K562 (cell line): ENCODE results near the gene LOXL3. TPM values are rescaled to one million over a fixed set of nuclear protein-coding genes. Genes with fewer than 3 reads are reported as not detected.

Source experiments
- ARID1B ChIP-seq: fragments of 450-650 bp; IDR thresholded peaks from 2 replicates; pipeline ENCODE4 v1.6.1; 2016; ENCODE audit warnings: antibody characterized with exemption, mild to moderate bottlenecking, inconsistent platforms
- BCL6 ChIP-seq: fragments of 250-450 bp; sonication (Bioruptor Pico); IDR thresholded peaks from 2 replicates; pipeline ENCODE4 v1.4.0; 2020
- CBX1 ChIP-seq: sonication (generic); IDR thresholded peaks from 2 replicates; pipeline ENCODE4 v1.6.1; 2016; ENCODE audit warnings: antibody characterized with exemption, low read depth, mild to moderate bottlenecking
- COPS2 ChIP-seq: fragments of 450-650 bp; conservative IDR thresholded peaks from 2 replicates; pipeline ENCODE4 v1.6.1; 2016; ENCODE audit warnings: mild to moderate bottlenecking, moderate library complexity
- CREB3L1 ChIP-seq: fragments of 450-650 bp; IDR thresholded peaks from 2 replicates; pipeline ENCODE4 v1.6.1; 2014; ENCODE audit warnings: low read depth, mild to moderate bottlenecking, moderate library complexity, borderline replicate concordance
- ELK1 ChIP-seq: sonication (generic); formaldehyde crosslinking; IDR thresholded peaks from 2 replicates; pipeline ENCODE4 v1.8.1; 2022; ENCODE audit warnings: missing genetic modification reagents
- HCFC1 ChIP-seq: IDR thresholded peaks from 2 replicates; pipeline ENCODE4 v1.6.1; 2012; ENCODE audit warnings: low read depth, low read length, improper control_type of control experiment
- HLTF ChIP-seq: fragments of 450-650 bp; IDR thresholded peaks from 2 replicates; pipeline ENCODE4 v1.6.1; 2016
- HNRNPK ChIP-seq: fragments of 200-400 bp; formaldehyde crosslinking; IDR thresholded peaks from one replicate; pipeline ENCODE4 v1.6.1; 2018; ENCODE audit warnings: mild to moderate bottlenecking, low read depth, low read length; ENCODE audit not compliant: poor library complexity, severe bottlenecking
- MEF2D ChIP-seq: conservative IDR thresholded peaks from 2 replicates; pipeline ENCODE4 v1.6.1; 2016; ENCODE audit warnings: low read depth, missing genetic modification characterization, missing compliant biosample characterization
- MEIS2 ChIP-seq: fragments of 450-650 bp; IDR thresholded peaks from 2 replicates; pipeline ENCODE4 v1.6.1; 2014; ENCODE audit warnings: mild to moderate bottlenecking; ENCODE audit not compliant: partially characterized antibody
- NCOA6 ChIP-seq: fragments of 450-650 bp; IDR thresholded peaks from 2 replicates; pipeline ENCODE4 v1.6.1; 2017; ENCODE audit warnings: mild to moderate bottlenecking
- PCBP2 ChIP-seq: fragments of 200-400 bp; formaldehyde crosslinking; IDR thresholded peaks from 2 replicates; pipeline ENCODE4 v1.6.1; 2018; ENCODE audit warnings: low read length, low read depth, mild to moderate bottlenecking, moderate library complexity; ENCODE audit not compliant: poor library complexity, severe bottlenecking
- POLR2B ChIP-seq: fragments of 450-650 bp; IDR thresholded peaks from 2 replicates; pipeline ENCODE4 v1.6.1; 2018; ENCODE audit warnings: low read depth; ENCODE audit not compliant: partially characterized antibody
- SAFB2 ChIP-seq: fragments of 200-400 bp; formaldehyde crosslinking; IDR thresholded peaks from 2 replicates; pipeline ENCODE4 v1.6.1; 2018; ENCODE audit warnings: borderline replicate concordance, low read length, low read depth, moderate library complexity; ENCODE audit not compliant: severe bottlenecking
- SIN3B ChIP-seq: fragments of 450-650 bp; IDR thresholded peaks from 2 replicates; pipeline ENCODE4 v1.6.1; 2017; ENCODE audit warnings: low read depth, mild to moderate bottlenecking, moderate library complexity
- SMAD3 ChIP-seq: fragments of 450-650 bp; formaldehyde crosslinking; conservative IDR thresholded peaks from 2 replicates; pipeline ENCODE4 v1.4.0; 2020; ENCODE audit warnings: mild to moderate bottlenecking
- STAT5A ChIP-seq: IDR thresholded peaks from 2 replicates; pipeline ENCODE4 v1.6.1; 2012; ENCODE audit warnings: low read length, inconsistent platforms, borderline replicate concordance
- TCF15 ChIP-seq: fragments of 250-450 bp; sonication (Bioruptor Pico); IDR thresholded peaks from 2 replicates; pipeline ENCODE4 v1.8.0; 2022; ENCODE audit warnings: moderate library complexity, mild to moderate bottlenecking, inconsistent platforms
- TRIM25 ChIP-seq: fragments of 450-650 bp; IDR thresholded peaks from 2 replicates; pipeline ENCODE4 v1.7.0; 2016; ENCODE audit warnings: borderline replicate concordance
- ZNF175 ChIP-seq: fragments of 200-800 bp; sonication (Bioruptor generic); IDR thresholded peaks from 2 replicates; pipeline ENCODE4 v1.6.1; 2016; ENCODE audit warnings: low read depth, mild to moderate bottlenecking, missing genetic modification characterization, missing compliant biosample characterization
- ZNF232 ChIP-seq: sonication (generic); formaldehyde crosslinking; IDR thresholded peaks from 2 replicates; pipeline ENCODE4 v1.8.0; 2022; ENCODE audit warnings: mild to moderate bottlenecking, missing genetic modification reagents
- ZNF354B ChIP-seq: fragments of 250-450 bp; sonication (Bioruptor Pico); IDR thresholded peaks from 2 replicates; pipeline ENCODE4 v1.4.0; 2020
- ZNF408 ChIP-seq: fragments of 250-450 bp; sonication (Bioruptor Pico); IDR thresholded peaks from 2 replicates; pipeline ENCODE4 v1.4.0; 2020; ENCODE audit warnings: low read depth, mild to moderate bottlenecking, moderate library complexity
- polyA plus RNA-seq, 8 experiments: library from polyadenylated mRNA; depleted of rRNA in 4 of 8; stranded (reverse) in 5 of 8; unstranded in 3 of 8; fragments of >200 nt; fragmentation: Nextera tagmentation in 2 of 8; fragmentation: Illumina TruSeq in 1 of 8; extraction: Ambion mirVana in 2 of 8; extraction: Trizol in 1 of 8; gene quantifications; 2 replicates each; pipeline versions ENCODE4 v1.2.1 to v1.2.3, GENCODE V29; 2011 to 2014; ENCODE audit warnings: inconsistent platforms in 1 of 8, missing spikeins in 1 of 8
- total RNA-seq, 7 experiments: library from RNA; depleted of rRNA in 6 of 7; stranded (reverse); fragments of >200 nt in 6 of 7; fragmentation: Illumina TruSeq in 2 of 7; extraction: Trizol in 2 of 7; gene quantifications; 2 replicates each; pipeline versions ENCODE4 v1.2.1 to v1.2.3, GENCODE V29; 2011 to 2021; ENCODE audit warnings: low replicate concordance in 1 of 7

Gene LOXL3
- total and polyA plus RNA-seq, 9 of the 15 experiments (the other 6 are each of a cell fraction or from before 2014, with no cell fraction given): 0.22 to 0.99 (median 0.31) TPM

- TF ChIP-seq TCF15 (no peak), SMAD3 (CRISPR knock-in tag) (no peak), CBX1 (no peak), CREB3L1 (no peak), NCOA6 (no peak), POLR2B (no peak), COPS2 (no peak), ARID1B (0 out of 2 replicates have a peak, but pooled peaks have one; percentile 12), SIN3B (no peak), HLTF (no peak), ZNF354B (no peak), ELK1 (CRISPR knock-in tag) (no peak), PCBP2 (no peak), ZNF175 (CRISPR knock-in tag) (no peak), MEF2D (tag) (no peak), STAT5A (no peak), MEIS2 (no peak), TRIM25 (no peak), ZNF232 (CRISPR knock-in tag) (no peak), SAFB2 (no peak), ZNF408 (CRISPR knock-in tag) (no peak), HNRNPK (no peak), BCL6 (CRISPR knock-in tag) (no peak), HCFC1 (no peak)
Observed at GRCh38 chr2:74553892-74554819, at the start of gene LOXL3, which contains the start of gene DOK1 (continued).
